HCT116 (cell line): ENCODE data around the gene URB1. TPM values are rescaled to one million over a fixed set of nuclear protein-coding genes. Genes with fewer than 3 reads are reported as not detected.

Experiments used
- ATAC-seq: fragments of 200-7000 bp; cut with Tn5 transposase; 2 replicates; pipeline ENCODE4 v1.9.1; 2020; ENCODE audit warnings: mild to moderate bottlenecking, moderate library complexity
- BruUV-seq: library from RNA; stranded (reverse); fragments of 400-500 nt; replicated peaks from 2 replicates; lab custom pipeline; 2021; lab: Mats Ljungman, UMichigan
- CTCF ChIA-PET: fragments of 300-600 bp; sonication (Branson Sonifier 250); formaldehyde crosslinking; loops from one replicate; lab custom pipeline; 2021; ENCODE audit warnings: antibody characterized with exemption; lab: Charles Lee
- POLR2A ChIA-PET: fragments of 300-600, 350-600 bp; sonication (Branson Sonifier 250); formaldehyde crosslinking; loops from one replicate; lab custom pipeline; 2021; ENCODE audit warnings: antibody characterized with exemption; lab: Charles Lee
- RAD21 ChIA-PET, 2 experiments: fragments of 300-600 bp; sonication (Branson Sonifier 250); formaldehyde crosslinking; loops; one replicate each; lab custom pipeline; 2023; ENCODE audit warnings: low total read pairs in 2 of 2; ENCODE audit not compliant: uncharacterized antibody in 2 of 2, unreplicated experiment in 2 of 2, low non-redundant PET in 1 of 2; lab: Charles Lee
- DNase-seq: peaks from one replicate; pipeline ENCODE4 v3.0.0-alpha.2; 2010; ENCODE audit warnings: low read depth, low spot score
- H2AFZ ChIP-seq: fragments of 200-600 bp; shearing (Covaris generic), sonication (generic); 2 replicates; pipeline ENCODE4 v1.6.1; 2017; ENCODE audit warnings: low read depth, mixed run types, mixed read lengths, antibody characterized with exemption, low read length; ENCODE audit not compliant: poor library complexity, severe bottlenecking
- H3K27ac ChIP-seq: 2 replicates; pipeline ENCODE4 v1.5.1; 2012; ENCODE audit warnings: low read depth, low read length
- H3K27me3 ChIP-seq: fragments of 200-600 bp; sonication (generic); 2 replicates; pipeline ENCODE4 v1.6.1; 2016; ENCODE audit warnings: mixed run types, low read length, mixed read lengths; ENCODE audit not compliant: insufficient read depth
- H3K36me3 ChIP-seq, 2 experiments: fragments of 200-500 bp in 1 of 2; fragments of 200-600 bp in 1 of 2; sonication (Bioruptor generic) in 1 of 2; sonication (generic) in 1 of 2; 2 replicates each; pipeline versions ENCODE4 v1.5.1 to v1.6.1; 2014 to 2016; ENCODE audit warnings: low read length in 2 of 2, inconsistent platforms in 1 of 2, mixed read lengths in 1 of 2, mixed run types in 1 of 2; ENCODE audit not compliant: insufficient read depth in 2 of 2, control insufficient read depth in 1 of 2
- H3K4me1 ChIP-seq, 2 experiments: fragments of 200-600 bp in 1 of 2; sonication (generic) in 1 of 2; 2 replicates each; pipeline versions ENCODE4 v1.5.1 to v1.6.1; 2012 to 2017; ENCODE audit warnings: low read length in 2 of 2, inconsistent platforms in 1 of 2, mild to moderate bottlenecking in 1 of 2, mixed read lengths in 1 of 2, mixed run types in 1 of 2, moderate library complexity in 1 of 2; ENCODE audit not compliant: insufficient read depth in 2 of 2, control insufficient read depth in 1 of 2
- H3K4me2 ChIP-seq: fragments of 200-600 bp; sonication (generic); 2 replicates; pipeline ENCODE4 v1.6.1; 2017; ENCODE audit warnings: mixed run types, low read length, mixed read lengths
- H3K4me3 ChIP-seq, 2 experiments: fragments of 200-600 bp in 1 of 2; sonication (generic) in 1 of 2; replicated peaks in 1 of 2; 2 replicates each; pipeline ENCODE4 v1.5.1; 2011 to 2016; ENCODE audit warnings: low read length in 2 of 2, control low read depth in 1 of 2, low read depth in 1 of 2, mild to moderate bottlenecking in 1 of 2, mixed read lengths in 1 of 2, mixed run types in 1 of 2
- H3K79me2 ChIP-seq: fragments of 200-600 bp; sonication (generic); 2 replicates; pipeline ENCODE4 v1.6.1; 2017; ENCODE audit warnings: mild to moderate bottlenecking, mixed run types, low read length, moderate library complexity, mixed read lengths; ENCODE audit not compliant: insufficient read depth
- H3K9ac ChIP-seq: fragments of 200-600 bp; sonication (generic); 2 replicates; pipeline ENCODE4 v1.6.1; 2016; ENCODE audit warnings: low read length, mixed read lengths
- H3K9me2 ChIP-seq: fragments of 200-600 bp; sonication (generic), shearing (Covaris generic); 2 replicates; pipeline ENCODE4 v1.6.1; 2017; ENCODE audit warnings: mixed run types, mild to moderate bottlenecking, moderate library complexity; ENCODE audit not compliant: insufficient read depth
- H3K9me3 ChIP-seq, 2 experiments: fragments of 200-500 bp in 1 of 2; fragments of 200-600 bp in 1 of 2; sonication (Bioruptor generic) in 1 of 2; sonication (generic) in 1 of 2; 2 replicates each; pipeline ENCODE4 v1.6.1; 2014 to 2017; ENCODE audit warnings: low read length in 2 of 2, mixed read lengths in 2 of 2, inconsistent platforms in 1 of 2, low read depth in 1 of 2, mild to moderate bottlenecking in 1 of 2, mixed run types in 1 of 2, moderate library complexity in 1 of 2; ENCODE audit not compliant: control insufficient read depth in 1 of 2, insufficient read depth in 1 of 2
- H4K20me1 ChIP-seq: fragments of 200-600 bp; sonication (generic), shearing (Covaris generic); 2 replicates; pipeline ENCODE4 v1.6.1; 2017; ENCODE audit warnings: mixed run types, mild to moderate bottlenecking, moderate library complexity; ENCODE audit not compliant: insufficient read depth
- ATF3 ChIP-seq: IDR thresholded peaks from 2 replicates; pipeline ENCODE4 v1.6.1; 2012
- CEBPB ChIP-seq: IDR thresholded peaks from 2 replicates; pipeline ENCODE4 v1.6.1; 2012; ENCODE audit warnings: low read depth
- ELF1 ChIP-seq: IDR thresholded peaks from 2 replicates; pipeline ENCODE4 v1.6.1; 2012; ENCODE audit warnings: low read depth, borderline replicate concordance
- EZH2 ChIP-seq: fragments of 200-600 bp; sonication (generic); IDR thresholded peaks from 2 replicates; pipeline ENCODE4 v1.6.1; 2017; ENCODE audit warnings: antibody characterized with exemption, mixed run types
- FOSL1 ChIP-seq: IDR thresholded peaks from 2 replicates; pipeline ENCODE4 v1.6.1; 2012; ENCODE audit warnings: low read depth
- JUND ChIP-seq: IDR thresholded peaks from 2 replicates; pipeline ENCODE4 v1.6.1; 2012
- POLR2A ChIP-seq: IDR thresholded peaks from 2 replicates; pipeline ENCODE4 v1.7.0; 2011; ENCODE audit warnings: borderline replicate concordance; ENCODE audit not compliant: insufficient read depth, insufficient read length; ENCODE audit errors: extremely low read depth
- POLR2AphosphoS5 ChIP-seq: IDR thresholded peaks from 2 replicates; pipeline ENCODE4 v1.6.1; 2011; ENCODE audit warnings: mild to moderate bottlenecking, low read depth, low read length, moderate library complexity
- REST ChIP-seq: IDR thresholded peaks from 2 replicates; pipeline ENCODE4 v1.6.1; 2012; ENCODE audit warnings: low read depth
- SP1 ChIP-seq: IDR thresholded peaks from 2 replicates; pipeline ENCODE4 v1.6.1; 2012; ENCODE audit warnings: low read depth
- SRF ChIP-seq: IDR thresholded peaks from 2 replicates; pipeline ENCODE4 v1.6.1; 2012; ENCODE audit warnings: low read depth
- TCF7L2 ChIP-seq: IDR thresholded peaks from 2 replicates; pipeline ENCODE4 v1.7.0; 2011; ENCODE audit warnings: borderline replicate concordance, inconsistent platforms; ENCODE audit not compliant: insufficient read depth, insufficient read length; ENCODE audit errors: extremely low read depth
- ZBTB33 ChIP-seq: IDR thresholded peaks from 2 replicates; pipeline ENCODE4 v1.6.1; 2011; ENCODE audit warnings: mild to moderate bottlenecking, low read length, moderate library complexity; ENCODE audit not compliant: insufficient replicate concordance; ENCODE audit errors: extremely low read depth
- ZFX ChIP-seq: fragments of 450-650 bp; IDR thresholded peaks from 2 replicates; pipeline ENCODE4 v1.6.1; 2017
- ZNF274 ChIP-seq: fragments of 200-500 bp; sonication (Bioruptor generic); IDR thresholded peaks from 2 replicates; pipeline ENCODE4 v1.6.1; 2014; ENCODE audit warnings: mild to moderate bottlenecking, low read depth, low read length, inconsistent platforms
- intact Hi-C: fragments of 100-400 bp; cut with micrococcal nuclease; formaldehyde crosslinking; loops from 2 replicates; pipeline ENCODE4 v1.10.0; 2022
- total RNA-seq: library from RNA; stranded (reverse); gene quantifications from one replicate; pipeline ENCODE4 v1.2.1, GENCODE V29; 2021; ENCODE audit not compliant: unreplicated experiment

The URB1 gene
- total RNA-seq, 1 experiment from 2014 or later = 28.3 TPM

- TF ChIP-seq ATF3 (no peak), ZNF274 (no peak), POLR2AphosphoS5 (no peak), TCF7L2 (no peak), SRF (no peak), ZBTB33 (no peak)
Measured at GRCh38 chr21:32298148-32298559, 94.7 kb downstream of the URB1 start (continued).

- no peaks in the 10 kb centered on the region for H4K20me1 ChIP-seq
- intact Hi-C loops = no loop called here
- CTCF ChIA-PET = no interaction called here
- H3K36me3 ChIP-seq = peaks cover 0 to 8% of the 10 kb centered on the region in 2 experiments; a peak in 2 of 4 replicates
- H3K9me2 ChIP-seq = no peaks in the 10 kb centered on the region
- H3K4me2 ChIP-seq = no peak overlapping the region
- H3K27ac ChIP-seq = no peak overlapping the region
- H3K9ac ChIP-seq = no peak overlapping the region
- no peak for ATAC-seq
- H3K27me3 ChIP-seq = no peaks in the 10 kb centered on the region
- no peak overlapping the region for H3K4me3 ChIP-seq
- H2AFZ ChIP-seq = no peak overlapping the region
- H3K4me1 ChIP-seq = no peaks in the 10 kb centered on the region
- H3K9me3 ChIP-seq = no peaks in the 10 kb centered on the region
- RAD21 ChIA-PET = no interaction called here
- BruUV-seq = no TSS peak
- POLR2A ChIA-PET = no interaction called here
- H3K79me2 ChIP-seq = no peaks in the 10 kb centered on the region
- TF ChIP-seq POLR2A = no peak
- TF ChIP-seq JUND = no peak
- TF ChIP-seq CEBPB = no peak
- TF ChIP-seq SP1 = no peak
- no peak for TF ChIP-seq ELF1
- no peak for TF ChIP-seq EZH2
- TF ChIP-seq ZFX = no peak
- TF ChIP-seq TCF7L2 = no peak
- TF ChIP-seq FOSL1 = no peak
- no peak for TF ChIP-seq REST
- TF ChIP-seq, all 23 proteins: peak for 0
- DNase-seq = no peak
Measured at GRCh38 chr21:32297449-32297848, 95.4 kb downstream of the URB1 start.
